Thoracic aorta (tissue), 2 donors: Measurements from ENCODE around the gene TTBK2. TPM values are rescaled to one million over a fixed set of nuclear protein-coding genes. Genes with fewer than 3 reads are reported as not detected.
A peak's percentile ranks its signal among the peaks of the same experiment; 100 is the strongest.
"Not testable (repeated sequence)": the region's sequence is repeated elsewhere in the genome, so short reads cannot be mapped to it uniquely, and the experiment has no call there.

Experiments used
- ATAC-seq: fragments of 150-250 bp; one replicate; pipeline ENCODE4 v1.8.0; 2017; ENCODE audit warnings: low read depth; ENCODE audit not compliant: insufficient number of reproducible peaks, low FRiP score
- DNase-seq: peaks from one replicate; pipeline ENCODE4 v3.0.0-alpha.2; 2020; ENCODE audit warnings: low spot score
- H3K27ac ChIP-seq, 2 donors: fragments of 200-600 bp; sonication (generic); 1 replicate in 1 of 2; 2 replicates in 1 of 2; pipeline ENCODE4 v1.5.1; 2016; ENCODE audit warnings: mild to moderate bottlenecking in 2 of 2, moderate library complexity in 2 of 2
- H3K27me3 ChIP-seq: fragments of 200-600 bp; sonication (generic); replicated peaks from 2 replicates; pipeline ENCODE4 v1.6.0; 2016; ENCODE audit warnings: mild to moderate bottlenecking; ENCODE audit not compliant: insufficient read depth
- H3K36me3 ChIP-seq: fragments of 200-600 bp; sonication (generic); one replicate; pipeline ENCODE4 v1.5.1; 2016
- H3K4me1 ChIP-seq, 2 donors: fragments of 200-600 bp; sonication (generic); 1 replicate in 1 of 2; 2 replicates in 1 of 2; pipeline versions ENCODE4 v1.5.1 to v1.6.0; 2016; ENCODE audit warnings: low read depth in 2 of 2, mild to moderate bottlenecking in 1 of 2; ENCODE audit not compliant: control insufficient read depth in 1 of 2
- H3K4me3 ChIP-seq: fragments of 200-600 bp; sonication (generic); 2 replicates; pipeline ENCODE4 v1.5.1; 2016; ENCODE audit warnings: mild to moderate bottlenecking
- H3K9me3 ChIP-seq: fragments of 200-600 bp; sonication (generic); 2 replicates; pipeline ENCODE4 v1.5.1; 2016
- CTCF ChIP-seq: fragments of 200-600 bp; sonication (generic); IDR thresholded peaks from one replicate; pipeline ENCODE4 v1.5.1; 2019; ENCODE audit warnings: antibody characterized with exemption
- total RNA-seq, 2 donors: library from RNA; depleted of rRNA; stranded (reverse); fragments of >200 nt; gene quantifications; one replicate each; pipeline versions ENCODE4 v1.1.0 to v1.2.3, GENCODE V29; 2016

TTBK2 gene
- total RNA-seq, 2 donors from 2014 or later: 22.3 to 52.4 TPM

GRCh38 chr15:42784705-42785104 lies 135.9 kb downstream of the TTBK2 start:
- Histone ChIP-seq H3K9me3 (no peaks in the 10 kb centered on the region), H3K4me1 (peaks cover 0 to 7% of the 10 kb centered on the region in 2 donors), H3K4me3 (no peak overlapping the region), H3K36me3 (peaks cover 3% of the 10 kb centered on the region), H3K27ac (no peak overlapping the region), H3K27me3 (no peaks in the 10 kb centered on the region)
- TF ChIP-seq CTCF: no peak
- no peak for ATAC-seq
- DNase-seq: no peak

- Histone ChIP-seq H3K9me3 (no peaks in the 10 kb centered on the region), H3K27ac (no peak overlapping the region), H3K27me3 (no peaks in the 10 kb centered on the region), H3K4me1 (peaks cover 5 to 7% of the 10 kb centered on the region in 2 donors), H3K36me3 (no peaks in the 10 kb centered on the region), H3K4me3 (no peak overlapping the region)
- DNase-seq (no peak), ATAC-seq (no peak)
- TF ChIP-seq CTCF: no peak
Observed at GRCh38 chr15:42782716-42783115, 137.9 kb downstream of the TTBK2 start.

- Histone ChIP-seq H3K27ac (no peak overlapping the region), H3K4me3 (no peak overlapping the region), H3K27me3 (no peaks in the 10 kb centered on the region), H3K36me3 (peaks cover 4% of the 10 kb centered on the region), H3K9me3 (no peaks in the 10 kb centered on the region), H3K4me1 (peaks cover 11 to 41% of the 10 kb centered on the region in 2 donors)
- no peak for TF ChIP-seq CTCF
- no peak for DNase-seq
- ATAC-seq: no peak
Observed at GRCh38 chr15:42775416-42775815, 145.2 kb downstream of the TTBK2 start.

- no peak for TF ChIP-seq CTCF
Observed at GRCh38 chr15:42772901-42773300, 147.7 kb downstream of the TTBK2 start.

GRCh38 chr15:42772144-42772543 lies 148.4 kb downstream of the TTBK2 start:
- Histone ChIP-seq H3K27ac (peak overlapping the region; percentile 46 to 56), H3K4me3 (no peak overlapping the region), H3K4me1 (peaks cover 10 to 46% of the 10 kb centered on the region in 2 donors), H3K9me3 (no peaks in the 10 kb centered on the region), H3K27me3 (no peaks in the 10 kb centered on the region), H3K36me3 (peaks cover 4% of the 10 kb centered on the region)
- ATAC-seq (no peak), DNase-seq (no peak)
- TF ChIP-seq CTCF: no peak

More at GRCh38 chr15:42772901-42773300, 147.7 kb downstream of the TTBK2 start:
- Histone ChIP-seq H3K27ac (peak overlapping the region; percentile 46 to 56), H3K4me3 (no peak overlapping the region), H3K4me1 (peaks cover 10 to 46% of the 10 kb centered on the region in 2 donors), H3K36me3 (peaks cover 4% of the 10 kb centered on the region), H3K9me3 (no peaks in the 10 kb centered on the region), H3K27me3 (no peaks in the 10 kb centered on the region)
- no peak for DNase-seq
- no peak for ATAC-seq

- ATAC-seq, H3K4me3 ChIP-seq, H3K9me3 ChIP-seq, H3K27ac ChIP-seq, DNase-seq, H3K36me3 ChIP-seq, H3K27me3 ChIP-seq: not testable (repeated sequence)
- peaks cover 3 to 12% of the 10 kb centered on the region in 2 donors for H3K4me1 ChIP-seq
Observed at GRCh38 chr15:42766109-42766508, 154.5 kb downstream of the TTBK2 start.

GRCh38 chr15:42764154-42764731 lies 156.3 kb downstream of the TTBK2 start:
- H3K36me3 ChIP-seq, ATAC-seq, H3K4me3 ChIP-seq, H3K27me3 ChIP-seq, H3K27ac ChIP-seq, DNase-seq, H3K4me1 ChIP-seq: not testable (repeated sequence)
- peaks cover 17% of the 10 kb centered on the region for H3K9me3 ChIP-seq

GRCh38 chr15:42761813-42762212 lies 158.8 kb downstream of the TTBK2 start:
- not testable (repeated sequence) for DNase-seq, ATAC-seq, H3K27ac ChIP-seq, H3K4me3 ChIP-seq, H3K27me3 ChIP-seq, H3K36me3 ChIP-seq, H3K4me1 ChIP-seq
- peaks cover 17% of the 10 kb centered on the region for H3K9me3 ChIP-seq
